HepG2 (cell line): Measurements from ENCODE around the gene DDX39B. TPM values are rescaled to one million over a fixed set of nuclear protein-coding genes. Genes with fewer than 3 reads are reported as not detected.
A peak's percentile ranks its signal among the peaks of the same experiment; 100 is the strongest.

ENCODE experiments used
- ARNTL ChIP-seq: sonication (generic); formaldehyde crosslinking; IDR thresholded peaks from 2 replicates; pipeline ENCODE4 v1.4.0; 2020; ENCODE audit warnings: mild to moderate bottlenecking, missing genetic modification reagents
- BCLAF1 ChIP-seq: fragments of 450-650 bp; IDR thresholded peaks from 2 replicates; pipeline ENCODE4 v1.6.1; 2017; ENCODE audit warnings: mild to moderate bottlenecking
- CAMTA2 ChIP-seq: sonication (generic); formaldehyde crosslinking; IDR thresholded peaks from 2 replicates; pipeline ENCODE4 v1.4.0; 2020; ENCODE audit warnings: mild to moderate bottlenecking, missing genetic modification reagents, borderline replicate concordance
- DPF2 ChIP-seq: sonication (generic); formaldehyde crosslinking; IDR thresholded peaks from 2 replicates; pipeline ENCODE4 v1.4.0; 2020; ENCODE audit warnings: mild to moderate bottlenecking, low read depth, missing genetic modification reagents, borderline replicate concordance
- GLI4 ChIP-seq: sonication (generic); formaldehyde crosslinking; IDR thresholded peaks from 2 replicates; pipeline ENCODE4 v1.5.1; 2020; ENCODE audit warnings: missing genetic modification reagents, mild to moderate bottlenecking, moderate library complexity, borderline replicate concordance
- JDP2 ChIP-seq: sonication (generic); formaldehyde crosslinking; IDR thresholded peaks from 2 replicates; pipeline ENCODE4 v1.8.1; 2022; ENCODE audit warnings: missing genetic modification reagents, borderline replicate concordance
- KLF11 ChIP-seq: IDR thresholded peaks from 2 replicates; pipeline ENCODE4 v1.6.1; 2016; ENCODE audit warnings: missing compliant biosample characterization
- NFE2 ChIP-seq: sonication (generic); formaldehyde crosslinking; IDR thresholded peaks from 2 replicates; pipeline ENCODE4 v1.4.0; 2020; ENCODE audit warnings: missing genetic modification reagents
- RBFOX2 ChIP-seq: fragments of 200-400 bp; formaldehyde crosslinking; IDR thresholded peaks from 2 replicates; pipeline ENCODE4 v1.6.1; 2017; ENCODE audit warnings: low read depth, mild to moderate bottlenecking, low read length
- RBM39 ChIP-seq: fragments of 200-400 bp; formaldehyde crosslinking; IDR thresholded peaks from one replicate; pipeline ENCODE4 v1.6.1; 2018; ENCODE audit warnings: antibody characterized with exemption, mild to moderate bottlenecking, low read depth, low read length; ENCODE audit not compliant: poor library complexity, severe bottlenecking
- SNRNP70 ChIP-seq: fragments of 200-400 bp; formaldehyde crosslinking; IDR thresholded peaks from 2 replicates; pipeline ENCODE4 v1.6.1; 2017; ENCODE audit warnings: mild to moderate bottlenecking, low read depth, low read length, moderate library complexity
- TP53 ChIP-seq: sonication (generic); formaldehyde crosslinking; conservative IDR thresholded peaks from 2 replicates; pipeline ENCODE4 v1.4.0; 2020; ENCODE audit warnings: missing genetic modification reagents
- ZBTB1 ChIP-seq: sonication (generic); formaldehyde crosslinking; IDR thresholded peaks from 2 replicates; pipeline ENCODE4 v1.4.0; 2020; ENCODE audit warnings: missing genetic modification reagents, borderline replicate concordance
- ZBTB39 ChIP-seq: sonication (generic); formaldehyde crosslinking; IDR thresholded peaks from 2 replicates; pipeline ENCODE4 v1.5.0; 2020; ENCODE audit warnings: missing genetic modification reagents
- ZFP36L2 ChIP-seq: sonication (generic); formaldehyde crosslinking; IDR thresholded peaks from 2 replicates; pipeline ENCODE4 v1.4.0; 2020; ENCODE audit warnings: missing genetic modification reagents
- ZFP90 ChIP-seq: sonication (generic); formaldehyde crosslinking; IDR thresholded peaks from 2 replicates; pipeline ENCODE4 v1.8.0; 2022; ENCODE audit warnings: missing genetic modification reagents, mild to moderate bottlenecking, inconsistent platforms, borderline replicate concordance
- ZNF496 ChIP-seq: sonication (generic); formaldehyde crosslinking; IDR thresholded peaks from 2 replicates; pipeline ENCODE4 v1.8.1; 2023; ENCODE audit warnings: mild to moderate bottlenecking, moderate library complexity, missing genetic modification reagents; ENCODE audit not compliant: insufficient replicate concordance
- ZNF550 ChIP-seq: sonication (generic); formaldehyde crosslinking; IDR thresholded peaks from 2 replicates; pipeline ENCODE4 v1.4.0; 2020; ENCODE audit warnings: mild to moderate bottlenecking, missing genetic modification reagents, borderline replicate concordance
- ZSCAN25 ChIP-seq: sonication (generic); formaldehyde crosslinking; IDR thresholded peaks from 2 replicates; pipeline ENCODE4 v1.8.0; 2022; ENCODE audit warnings: mild to moderate bottlenecking, missing genetic modification reagents
- polyA plus RNA-seq, 8 experiments: library from polyadenylated mRNA; depleted of rRNA in 3 of 8; stranded (reverse) in 7 of 8; unstranded in 1 of 8; fragments of >200 nt; fragmentation: Illumina TruSeq in 4 of 8; extraction: Trizol in 4 of 8; gene quantifications; 2 replicates each; pipeline versions ENCODE4 v1.2.1 to v1.2.3, GENCODE V29; 2011 to 2016; ENCODE audit warnings: low read depth in 4 of 8, missing spikeins in 1 of 8, mixed read lengths in 1 of 8; ENCODE audit not compliant: insufficient read depth in 1 of 8
- total RNA-seq, 5 experiments: library from RNA; depleted of rRNA; stranded (reverse); fragments of >200 nt; fragmentation: Illumina TruSeq; extraction: Trizol; gene quantifications; 2 replicates each; pipeline ENCODE4 v1.2.3, GENCODE V29; 2016; ENCODE audit warnings: low read depth in 1 of 5
- TF ChIP-seq, protein P1 (sequence below): sonication (generic); formaldehyde crosslinking; IDR thresholded peaks from 2 replicates; pipeline ENCODE4 v1.4.0; 2020; ENCODE audit warnings: missing genetic modification reagents

DDX39B gene
- total and polyA plus RNA-seq, 2 of the 13 experiments (the other 11 are each of a cell fraction or from before 2014, with no cell fraction given) = 570 to 678 TPM

- TF ChIP-seq RBFOX2 (peak; percentile 78), GLI4 (CRISPR knock-in tag) (peak; percentile 52; the same call in 1 of the 2 replicates), ZBTB39 (CRISPR knock-in tag) (0 out of 2 replicates have a peak, but pooled peaks have one; percentile 46), SNRNP70 (no peak), ZFP90 (peak; percentile 98), ZBTB1 (CRISPR knock-in tag) (0 out of 2 replicates have a peak, but pooled peaks have one; percentile 52), RBM39 (peak; percentile 18), BCLAF1 (no peak), TP53 (peak; percentile 84), NFE2 (no peak), KLF11 (CRISPR knock-in tag) (peak; percentile 93), ZFP36L2 (CRISPR knock-in tag) (no peak), ZNF496 (CRISPR knock-in tag) (no peak), ZNF550 (CRISPR knock-in tag) (no peak), DPF2 (no peak), ARNTL (CRISPR knock-in tag) (0 out of 2 replicates have a peak, but pooled peaks have one; percentile 42), ZSCAN25 (peak; percentile 68), CAMTA2 (CRISPR knock-in tag) (peak; percentile 90; the same call in 1 of the 2 replicates), JDP2 (CRISPR knock-in tag) (no peak)
- TF ChIP-seq, protein P1, sequence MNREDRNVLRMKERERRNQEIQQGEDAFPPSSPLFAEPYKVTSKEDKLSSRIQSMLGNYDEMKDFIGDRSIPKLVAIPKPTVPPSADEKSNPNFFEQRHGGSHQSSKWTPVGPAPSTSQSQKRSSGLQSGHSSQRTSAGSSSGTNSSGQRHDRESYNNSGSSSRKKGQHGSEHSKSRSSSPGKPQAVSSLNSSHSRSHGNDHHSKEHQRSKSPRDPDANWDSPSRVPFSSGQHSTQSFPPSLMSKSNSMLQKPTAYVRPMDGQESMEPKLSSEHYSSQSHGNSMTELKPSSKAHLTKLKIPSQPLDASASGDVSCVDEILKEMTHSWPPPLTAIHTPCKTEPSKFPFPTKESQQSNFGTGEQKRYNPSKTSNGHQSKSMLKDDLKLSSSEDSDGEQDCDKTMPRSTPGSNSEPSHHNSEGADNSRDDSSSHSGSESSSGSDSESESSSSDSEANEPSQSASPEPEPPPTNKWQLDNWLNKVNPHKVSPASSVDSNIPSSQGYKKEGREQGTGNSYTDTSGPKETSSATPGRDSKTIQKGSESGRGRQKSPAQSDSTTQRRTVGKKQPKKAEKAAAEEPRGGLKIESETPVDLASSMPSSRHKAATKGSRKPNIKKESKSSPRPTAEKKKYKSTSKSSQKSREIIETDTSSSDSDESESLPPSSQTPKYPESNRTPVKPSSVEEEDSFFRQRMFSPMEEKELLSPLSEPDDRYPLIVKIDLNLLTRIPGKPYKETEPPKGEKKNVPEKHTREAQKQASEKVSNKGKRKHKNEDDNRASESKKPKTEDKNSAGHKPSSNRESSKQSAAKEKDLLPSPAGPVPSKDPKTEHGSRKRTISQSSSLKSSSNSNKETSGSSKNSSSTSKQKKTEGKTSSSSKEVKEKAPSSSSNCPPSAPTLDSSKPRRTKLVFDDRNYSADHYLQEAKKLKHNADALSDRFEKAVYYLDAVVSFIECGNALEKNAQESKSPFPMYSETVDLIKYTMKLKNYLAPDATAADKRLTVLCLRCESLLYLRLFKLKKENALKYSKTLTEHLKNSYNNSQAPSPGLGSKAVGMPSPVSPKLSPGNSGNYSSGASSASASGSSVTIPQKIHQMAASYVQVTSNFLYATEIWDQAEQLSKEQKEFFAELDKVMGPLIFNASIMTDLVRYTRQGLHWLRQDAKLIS = 0 out of 2 replicates have a peak, but pooled peaks have one; percentile 66
Measured at GRCh38 chr6:31541658-31542521, at the start of gene DDX39B (continued).
